Stimulated activated CD4-positive, alpha-beta T cell treated with anti-CD3 and anti-CD28 coated beads, Interleukin-1b, Interleukin-23, amount 100 ng/mL, for 48 hours (primary cell): ENCODE results near the gene OVOL2.
"Not testable (repeated sequence)": the region's sequence is repeated elsewhere in the genome, so short reads cannot be mapped to it uniquely, and the experiment has no call there.

Source experiments
- DNase-seq: peaks from one replicate; pipeline ENCODE4 v3.0.0-alpha.2; 2020

Gene OVOL2

GRCh38 chr20:18056174-18057100 lies 1.3 kb downstream of the OVOL2 start:
- no peak for DNase-seq

GRCh38 chr20:18055261-18055660 lies 2.5 kb downstream of the OVOL2 start:
- DNase-seq = no peak

GRCh38 chr20:18052856-18053255 lies 4.9 kb downstream of the OVOL2 start:
- DNase-seq = no peak

- DNase-seq = no peak
These were observed 7.1 kb downstream of the OVOL2 start for GRCh38 chr20:18050628-18051027.

- no peak for DNase-seq
These were observed 9.5 kb downstream of the OVOL2 start for GRCh38 chr20:18048176-18048575.

GRCh38 chr20:18046535-18046934 lies 11.2 kb downstream of the OVOL2 start:
- no peak for DNase-seq

GRCh38 chr20:18042229-18042628 lies 15.5 kb downstream of the OVOL2 start:
- no peak for DNase-seq

- no peak for DNase-seq
These were observed 16.3 kb downstream of the OVOL2 start for GRCh38 chr20:18041462-18041861.

GRCh38 chr20:18039063-18039462 lies 18.7 kb downstream of the OVOL2 start:
- no peak for DNase-seq

GRCh38 chr20:18034039-18034438 lies 23.7 kb downstream of the OVOL2 start:
- DNase-seq = no peak

- no peak for DNase-seq
These were observed 24.5 kb downstream of the OVOL2 start for GRCh38 chr20:18032977-18033892.

GRCh38 chr20:18031888-18032509 lies 25.7 kb downstream of the OVOL2 start:
- DNase-seq = no peak

- no peak for DNase-seq
These were observed 26.7 kb downstream of the OVOL2 start for GRCh38 chr20:18031050-18031449.

GRCh38 chr20:18030020-18030419 lies 27.7 kb downstream of the OVOL2 start:
- no peak for DNase-seq

- DNase-seq = not testable (repeated sequence)
These were observed 30.7 kb downstream of the OVOL2 start for GRCh38 chr20:18027011-18027410.

GRCh38 chr20:18024606-18025127 lies 33.0 kb downstream of the OVOL2 start:
- no peak for DNase-seq

- no peak for DNase-seq
These were observed 36.8 kb downstream of the OVOL2 start for GRCh38 chr20:18020931-18021330.

- DNase-seq = peak; percentile 8
These were observed 38.6 kb downstream of the OVOL2 start for GRCh38 chr20:18019068-18019467.

- DNase-seq = no peak
These were observed 39.6 kb downstream of the OVOL2 start for GRCh38 chr20:18018100-18018499.

GRCh38 chr20:18016772-18017171 lies 40.9 kb downstream of the OVOL2 start:
- DNase-seq = no peak

GRCh38 chr20:18014411-18014810 lies 43.3 kb downstream of the OVOL2 start:
- DNase-seq = no peak

- DNase-seq = no peak
These were observed 44.8 kb downstream of the OVOL2 start for GRCh38 chr20:18012901-18013300.
